Right lobe of liver (tissue), 6 donors: ENCODE measurements around the gene SLC9A3. TPM values are rescaled to one million over a fixed set of nuclear protein-coding genes. Genes with fewer than 3 reads are reported as not detected.

Experiments used
- ATAC-seq, 4 donors: fragments of 200-7000 bp; cut with Tn5 transposase; one replicate each; pipeline ENCODE4 v1.9.1; 2020; ENCODE audit warnings: mild to moderate bottlenecking in 4 of 4, moderate library complexity in 4 of 4
- DNase-seq, 3 donors: peaks; one replicate each; pipeline ENCODE4 v3.0.0-alpha.2; 2020
- H3K27ac ChIP-seq, 3 donors: fragments of 200-600 bp; one replicate each; pipeline ENCODE4 v1.8.0; 2022
- H3K27me3 ChIP-seq, 2 donors: fragments of 200-600 bp; one replicate each; pipeline ENCODE4 v1.8.0; 2022
- H3K36me3 ChIP-seq, 4 donors: fragments of 200-600 bp; sonication (generic) in 1 of 4; one replicate each; pipeline versions ENCODE4 v1.5.1 to v1.8.0; 2017 to 2022; ENCODE audit warnings: control low read depth in 1 of 4
- H3K4me1 ChIP-seq, 4 donors: fragments of 200-600 bp; sonication (generic) in 1 of 4; one replicate each; pipeline versions ENCODE4 v1.5.1 to v1.8.0; 2017 to 2022; ENCODE audit warnings: control low read depth in 1 of 4
- H3K4me3 ChIP-seq, 3 donors: fragments of 200-600 bp; one replicate each; pipeline ENCODE4 v1.8.0; 2022
- H3K9me3 ChIP-seq, 4 donors: fragments of 200-600 bp; sonication (generic) in 1 of 4; one replicate each; pipeline versions ENCODE4 v1.5.1 to v1.8.0; 2017 to 2022; ENCODE audit warnings: control low read depth in 1 of 4
- POLR2A ChIP-seq: fragments of 450-650 bp; IDR thresholded peaks from one replicate; pipeline ENCODE4 v1.6.1; 2017; ENCODE audit warnings: antibody characterized with exemption, mild to moderate bottlenecking
- WGBS: methylation state at CpG from one replicate; pipeline ENCODE4 v1.1.6; 2018; ENCODE audit warnings: low coverage, low lambda C conversion rate; ENCODE audit not compliant: insufficient coverage; ENCODE audit errors: missing lambda C conversion rate; 5-methylcytosine and 5-hydroxymethylcytosine counted together
- intact Hi-C, 2 donors: fragments of 100-400 bp; cut with DNase I; formaldehyde crosslinking; loops; one replicate each; pipeline versions ENCODE4 v1.11.2 to v1.14.1; 2022
- total RNA-seq, 6 experiments: library from RNA; depleted of rRNA in 2 of 6; stranded (reverse); fragments of >200 nt in 2 of 6; fragmentation: NEBNext Ultra II Directional in 3 of 6; extraction: Animal tissue kit (Norgen Biotek cat#: 25700) in 3 of 6; gene quantifications; one replicate each; pipeline versions ENCODE4 v1.1.0 to v1.2.4, GENCODE V29; 2016 to 2023
- TF ChIP-seq, protein P1 (sequence below), 4 donors: fragments of 200-600 bp in 3 of 4; fragments of 450-650 bp in 1 of 4; IDR thresholded peaks; one replicate each; pipeline versions ENCODE4 v1.5.1 to v1.8.0; 2016 to 2022; ENCODE audit warnings: antibody characterized with exemption in 4 of 4, mild to moderate bottlenecking in 2 of 4
- donor health status: DM: no; HTN: yes; CAD: no.
- donor health status: DM: no; HTN: no; CAD: no.
- donor health status: DM: no; HTN: no; CAD: no.
- donor health status: DM: no; HTN: yes; CAD: no.
- donor health status: DM: no; HTN: yes; CAD: no.

SLC9A3 gene
- total RNA-seq, 6 experiments from 2014 or later: 0.32 to 1.8 (median 0.46) TPM

DNA sequence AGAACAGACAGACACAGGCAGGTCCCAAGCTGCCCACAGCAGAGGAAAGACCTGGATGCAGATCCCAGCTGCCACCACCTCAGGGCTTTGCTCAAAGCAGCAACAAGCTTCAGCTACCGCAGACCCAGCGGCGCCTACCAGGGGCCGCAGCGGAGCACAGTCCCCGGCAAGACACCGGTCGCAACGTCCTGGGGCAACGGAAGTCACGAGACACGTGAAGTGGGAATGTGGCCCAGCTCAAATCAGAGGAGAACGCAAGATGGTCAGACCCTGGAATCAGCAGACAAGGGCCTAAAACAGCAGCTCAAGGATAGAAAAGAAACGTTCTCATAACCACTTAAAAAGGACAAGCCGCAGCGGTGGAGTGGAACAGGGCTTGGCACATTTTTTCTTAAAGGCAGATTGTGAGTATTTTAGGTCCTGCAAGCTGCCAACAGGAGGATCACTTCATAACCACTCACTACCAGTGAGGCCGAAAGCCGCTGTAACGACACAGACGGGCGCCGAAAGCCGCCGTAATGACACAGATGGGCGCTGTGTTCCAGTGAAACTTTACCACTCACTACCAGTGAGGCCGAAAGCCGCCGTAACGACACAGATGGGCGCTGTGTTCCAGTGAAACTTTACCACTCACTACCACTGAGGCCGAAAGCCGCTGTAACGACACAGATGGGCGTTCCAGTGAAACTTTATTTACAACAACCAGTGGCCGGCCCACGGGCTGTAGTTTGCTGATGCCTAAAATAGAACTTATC, 21.7 kb downstream of the SLC9A3 start:
- TF ChIP-seq, protein P1, sequence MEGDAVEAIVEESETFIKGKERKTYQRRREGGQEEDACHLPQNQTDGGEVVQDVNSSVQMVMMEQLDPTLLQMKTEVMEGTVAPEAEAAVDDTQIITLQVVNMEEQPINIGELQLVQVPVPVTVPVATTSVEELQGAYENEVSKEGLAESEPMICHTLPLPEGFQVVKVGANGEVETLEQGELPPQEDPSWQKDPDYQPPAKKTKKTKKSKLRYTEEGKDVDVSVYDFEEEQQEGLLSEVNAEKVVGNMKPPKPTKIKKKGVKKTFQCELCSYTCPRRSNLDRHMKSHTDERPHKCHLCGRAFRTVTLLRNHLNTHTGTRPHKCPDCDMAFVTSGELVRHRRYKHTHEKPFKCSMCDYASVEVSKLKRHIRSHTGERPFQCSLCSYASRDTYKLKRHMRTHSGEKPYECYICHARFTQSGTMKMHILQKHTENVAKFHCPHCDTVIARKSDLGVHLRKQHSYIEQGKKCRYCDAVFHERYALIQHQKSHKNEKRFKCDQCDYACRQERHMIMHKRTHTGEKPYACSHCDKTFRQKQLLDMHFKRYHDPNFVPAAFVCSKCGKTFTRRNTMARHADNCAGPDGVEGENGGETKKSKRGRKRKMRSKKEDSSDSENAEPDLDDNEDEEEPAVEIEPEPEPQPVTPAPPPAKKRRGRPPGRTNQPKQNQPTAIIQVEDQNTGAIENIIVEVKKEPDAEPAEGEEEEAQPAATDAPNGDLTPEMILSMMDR (IDR thresholded peaks at IDR 0.05): no peak
- no peak for TF ChIP-seq POLR2A
- no peaks in the 10 kb centered on the region for H3K36me3 ChIP-seq
- 81% methylated on average over 24 of the region's 36 CpGs for WGBS
- H3K9me3 ChIP-seq: no peaks in the 10 kb centered on the region
- H3K27me3 ChIP-seq: no peaks in the 10 kb centered on the region
- H3K4me3 ChIP-seq: no peak overlapping the region
- DNase-seq: no peak
- no peak overlapping the region for H3K27ac ChIP-seq
- ATAC-seq: no peak
- intact Hi-C loops: no loop called here
- H3K4me1 ChIP-seq: no peaks in the 10 kb centered on the region

DNA sequence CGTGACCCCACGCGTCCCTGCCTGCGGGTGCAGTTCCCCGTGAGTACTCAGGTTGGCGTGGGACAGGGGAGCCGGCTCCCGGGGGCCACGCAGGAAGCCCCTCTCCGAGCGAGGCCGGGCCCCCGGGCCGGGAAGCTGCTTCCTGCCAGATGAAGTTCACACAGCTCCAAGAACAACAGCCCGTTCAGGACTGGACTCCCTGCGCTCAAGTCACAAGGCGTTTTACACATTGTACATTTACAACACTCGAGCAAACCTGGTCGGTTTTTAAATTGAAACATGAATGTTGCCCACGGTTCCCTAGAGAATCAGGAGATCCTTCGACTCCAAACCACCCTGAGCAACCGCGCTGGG, 22.4 kb downstream of the SLC9A3 start:
- H3K27ac ChIP-seq: no peak overlapping the region
- no peaks in the 10 kb centered on the region for H3K27me3 ChIP-seq
- H3K9me3 ChIP-seq: no peaks in the 10 kb centered on the region
- no peaks in the 10 kb centered on the region for H3K4me1 ChIP-seq
- intact Hi-C loops: no loop called here
- no peak for TF ChIP-seq POLR2A
- TF ChIP-seq, protein P1 (IDR thresholded peaks at IDR 0.05): no peak
- no peaks in the 10 kb centered on the region for H3K36me3 ChIP-seq
- 30% methylated on average over 2 of the region's 23 CpGs for WGBS
- ATAC-seq: no peak
- DNase-seq: no peak
- H3K4me3 ChIP-seq: no peak overlapping the region

DNA sequence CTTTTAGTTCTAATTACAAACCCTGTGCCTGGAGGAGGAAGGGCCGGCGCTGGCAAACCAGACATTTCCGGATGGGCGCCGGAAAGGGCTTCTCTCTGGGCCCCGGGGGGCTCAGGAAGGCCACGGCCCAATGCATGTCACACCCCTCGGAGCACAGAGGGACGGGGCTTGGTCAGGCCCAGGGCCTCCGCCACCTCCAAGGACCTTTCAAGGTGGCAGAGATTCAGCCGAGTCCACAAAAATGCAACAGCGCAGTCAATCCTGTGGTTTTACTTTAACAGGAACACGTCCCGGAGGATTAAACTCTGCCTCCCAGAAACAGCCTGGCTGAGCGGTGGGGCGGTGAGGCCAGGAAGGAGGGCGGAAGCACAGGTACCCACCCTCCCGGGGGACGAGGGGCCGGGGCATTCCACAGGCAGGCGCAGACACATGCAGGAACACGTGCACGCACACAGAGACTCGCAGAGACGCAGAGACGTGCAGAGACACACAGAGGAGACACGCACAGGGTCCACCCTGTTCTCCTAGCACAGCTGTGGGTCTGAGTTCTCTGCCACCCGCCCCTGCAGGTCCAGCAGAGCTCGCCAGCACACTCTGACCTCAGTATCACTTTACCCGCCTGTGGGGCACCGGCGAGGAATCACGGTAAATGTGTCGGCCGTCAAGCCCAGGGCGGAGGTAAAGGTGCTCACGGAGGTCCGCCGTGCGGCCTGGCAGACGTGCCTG, 23.0 kb downstream of the SLC9A3 start:
- H3K36me3 ChIP-seq: no peaks in the 10 kb centered on the region
- no peak overlapping the region for H3K4me3 ChIP-seq
- intact Hi-C loops: no loop called here
- DNase-seq (no peak), ATAC-seq (no peak)
- no peaks in the 10 kb centered on the region for H3K4me1 ChIP-seq
- WGBS: 57% methylated on average over 9 of the region's 41 CpGs
- no peak for TF ChIP-seq POLR2A
- TF ChIP-seq, protein P1 (IDR thresholded peaks at IDR 0.05): no peak
- H3K9me3 ChIP-seq: no peaks in the 10 kb centered on the region
- no peak overlapping the region for H3K27ac ChIP-seq
- H3K27me3 ChIP-seq: no peaks in the 10 kb centered on the region

DNA sequence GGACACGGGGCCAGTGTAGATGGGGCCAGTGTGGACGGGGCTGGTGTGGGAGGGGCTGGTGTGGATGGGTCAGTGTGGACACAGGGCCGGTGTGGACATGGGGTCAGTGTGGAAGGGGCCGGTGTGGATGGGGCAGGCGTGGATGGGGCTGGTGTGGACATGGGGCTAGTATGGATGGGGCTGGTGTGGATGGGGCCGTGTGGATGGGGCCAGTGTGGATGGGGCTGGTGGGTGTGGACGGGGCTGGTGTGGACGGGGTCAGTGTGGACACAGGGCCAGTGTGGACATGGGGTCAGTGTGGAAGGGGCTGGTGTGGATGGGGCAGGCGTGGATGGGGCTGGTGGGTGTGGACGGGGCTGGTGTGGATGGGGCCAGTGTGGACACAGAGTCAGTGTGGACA, 23.8 kb downstream of the SLC9A3 start:
- TF ChIP-seq POLR2A: no peak
- TF ChIP-seq, protein P1 (IDR thresholded peaks at IDR 0.05): no peak
- intact Hi-C loops: no loop called here
- Histone ChIP-seq H3K9me3 (no peaks in the 10 kb centered on the region), H3K4me1 (no peaks in the 10 kb centered on the region), H3K27ac (no peak overlapping the region), H3K4me3 (no peak overlapping the region), H3K36me3 (no peaks in the 10 kb centered on the region), H3K27me3 (no peaks in the 10 kb centered on the region)
- ATAC-seq (peak in 1 of 4 donors; percentile 15), DNase-seq (no peak)
- WGBS: 74% methylated on average over 8 of the region's 10 CpGs
